Measurements from ENCODE around the gene OPRD1.

The OPRD1 gene

DNA sequence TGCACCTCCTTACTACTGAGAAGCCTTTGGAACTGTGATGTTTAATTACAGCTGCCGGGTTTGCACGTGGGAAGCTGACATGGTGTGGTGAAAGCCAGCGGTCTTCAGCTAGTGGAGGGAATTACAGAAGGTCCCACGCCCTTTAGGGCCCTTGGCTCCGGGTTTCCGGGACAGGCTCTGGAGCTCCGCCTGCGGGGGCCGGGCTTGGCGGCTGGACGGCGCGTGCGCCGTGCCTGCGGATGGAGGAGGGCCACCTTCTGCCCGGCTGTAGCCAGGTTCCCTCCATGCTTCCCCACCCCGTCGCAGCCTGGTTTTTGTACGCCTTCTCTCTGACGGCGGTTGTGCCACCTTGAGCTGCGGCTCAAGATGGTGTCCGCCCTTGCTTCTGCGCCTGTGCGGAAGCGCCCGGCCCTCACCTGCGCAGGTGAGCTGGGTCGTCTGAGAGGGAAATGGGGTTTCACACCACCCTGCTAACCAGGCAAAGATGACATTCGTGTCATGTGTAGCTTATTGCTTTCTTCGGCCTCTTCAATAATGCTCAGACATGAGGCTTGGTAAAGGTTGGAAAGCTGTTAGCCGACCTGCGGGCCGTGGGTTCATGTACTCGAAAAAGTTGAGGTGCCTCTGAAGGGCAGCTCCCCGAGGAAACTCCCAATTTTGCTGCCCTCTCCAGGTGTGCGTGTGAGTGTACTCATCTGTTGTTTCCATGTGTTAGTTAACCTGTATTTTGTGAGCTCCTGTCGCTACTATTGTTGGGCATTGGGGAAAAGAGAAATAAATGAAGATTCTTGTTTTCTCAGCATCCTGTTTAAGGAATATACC, 36.6 kb upstream of the OPRD1 start:
- H3K27ac Mint-ChIP-seq: no peak overlapping the region
- H3K4me3 Mint-ChIP-seq: no peak overlapping the region
- peak; percentile 46 for DNase-seq
- H3K27me3 Mint-ChIP-seq (ENCODE audit: low read depth, poor library complexity): no peaks in the 10 kb centered on the region
- peaks cover 3% of the 10 kb centered on the region for H3K4me1 Mint-ChIP-seq
- no peaks in the 10 kb centered on the region for H3K9me3 Mint-ChIP-seq
- peaks cover 27% of the 10 kb centered on the region for H3K36me3 Mint-ChIP-seq (ENCODE audit: low read depth)
- TF ChIP-seq, protein P1, sequence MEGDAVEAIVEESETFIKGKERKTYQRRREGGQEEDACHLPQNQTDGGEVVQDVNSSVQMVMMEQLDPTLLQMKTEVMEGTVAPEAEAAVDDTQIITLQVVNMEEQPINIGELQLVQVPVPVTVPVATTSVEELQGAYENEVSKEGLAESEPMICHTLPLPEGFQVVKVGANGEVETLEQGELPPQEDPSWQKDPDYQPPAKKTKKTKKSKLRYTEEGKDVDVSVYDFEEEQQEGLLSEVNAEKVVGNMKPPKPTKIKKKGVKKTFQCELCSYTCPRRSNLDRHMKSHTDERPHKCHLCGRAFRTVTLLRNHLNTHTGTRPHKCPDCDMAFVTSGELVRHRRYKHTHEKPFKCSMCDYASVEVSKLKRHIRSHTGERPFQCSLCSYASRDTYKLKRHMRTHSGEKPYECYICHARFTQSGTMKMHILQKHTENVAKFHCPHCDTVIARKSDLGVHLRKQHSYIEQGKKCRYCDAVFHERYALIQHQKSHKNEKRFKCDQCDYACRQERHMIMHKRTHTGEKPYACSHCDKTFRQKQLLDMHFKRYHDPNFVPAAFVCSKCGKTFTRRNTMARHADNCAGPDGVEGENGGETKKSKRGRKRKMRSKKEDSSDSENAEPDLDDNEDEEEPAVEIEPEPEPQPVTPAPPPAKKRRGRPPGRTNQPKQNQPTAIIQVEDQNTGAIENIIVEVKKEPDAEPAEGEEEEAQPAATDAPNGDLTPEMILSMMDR (IDR thresholded peaks at IDR 0.05): no peak

DNA sequence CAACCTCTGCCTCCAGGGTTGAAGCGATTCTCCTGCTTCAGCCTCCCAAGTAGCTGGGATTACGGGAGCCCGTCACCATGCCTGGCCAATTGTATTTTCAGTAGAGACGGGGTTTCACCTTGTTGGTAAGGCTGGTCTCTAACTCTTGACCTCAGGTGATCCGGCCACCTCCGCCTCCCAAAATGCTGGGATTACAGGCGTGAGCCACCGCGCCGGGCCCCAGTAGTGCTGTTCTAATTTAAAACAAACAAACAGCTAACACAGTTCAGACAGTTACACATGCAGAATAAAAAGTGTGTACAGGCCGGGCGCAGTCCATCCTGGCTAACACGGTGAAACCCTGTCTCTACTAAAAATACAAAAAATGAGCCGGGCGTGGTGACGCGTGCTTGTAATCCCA, 35.6 kb upstream of the OPRD1 start:
- Mint-ChIP-seq H3K36me3 (ENCODE audit: low read depth) (peaks cover 27% of the 10 kb centered on the region), H3K27ac (no peak overlapping the region), H3K9me3 (no peaks in the 10 kb centered on the region), H3K4me3 (no peak overlapping the region), H3K27me3 (ENCODE audit: low read depth, poor library complexity) (no peaks in the 10 kb centered on the region), H3K4me1 (peaks cover 10% of the 10 kb centered on the region)
- TF ChIP-seq, protein P1 (IDR thresholded peaks at IDR 0.05): no peak
- no peak for DNase-seq

DNA sequence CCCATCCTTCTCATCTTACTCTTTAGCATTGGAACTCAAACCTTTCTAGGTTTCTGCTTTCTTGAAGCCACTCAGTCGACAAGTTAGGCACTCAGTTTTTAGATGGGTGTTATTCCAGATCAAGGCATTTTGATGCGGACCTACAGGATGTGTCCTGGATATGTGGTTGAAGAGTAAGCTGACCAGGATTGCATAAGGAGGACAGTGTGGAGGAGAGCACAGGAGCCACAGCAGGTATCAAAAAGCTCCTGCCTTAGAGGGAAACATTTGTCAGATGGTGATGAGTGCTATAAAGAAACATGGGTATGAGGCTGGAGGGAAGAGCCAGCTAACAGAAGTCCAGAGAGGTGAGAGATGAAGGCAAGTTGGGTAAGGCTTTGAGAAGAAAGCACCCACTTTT, 33.9 kb upstream of the OPRD1 start:
- no peak for DNase-seq
- peak overlapping the region; percentile 11 for H3K27ac Mint-ChIP-seq

DNA sequence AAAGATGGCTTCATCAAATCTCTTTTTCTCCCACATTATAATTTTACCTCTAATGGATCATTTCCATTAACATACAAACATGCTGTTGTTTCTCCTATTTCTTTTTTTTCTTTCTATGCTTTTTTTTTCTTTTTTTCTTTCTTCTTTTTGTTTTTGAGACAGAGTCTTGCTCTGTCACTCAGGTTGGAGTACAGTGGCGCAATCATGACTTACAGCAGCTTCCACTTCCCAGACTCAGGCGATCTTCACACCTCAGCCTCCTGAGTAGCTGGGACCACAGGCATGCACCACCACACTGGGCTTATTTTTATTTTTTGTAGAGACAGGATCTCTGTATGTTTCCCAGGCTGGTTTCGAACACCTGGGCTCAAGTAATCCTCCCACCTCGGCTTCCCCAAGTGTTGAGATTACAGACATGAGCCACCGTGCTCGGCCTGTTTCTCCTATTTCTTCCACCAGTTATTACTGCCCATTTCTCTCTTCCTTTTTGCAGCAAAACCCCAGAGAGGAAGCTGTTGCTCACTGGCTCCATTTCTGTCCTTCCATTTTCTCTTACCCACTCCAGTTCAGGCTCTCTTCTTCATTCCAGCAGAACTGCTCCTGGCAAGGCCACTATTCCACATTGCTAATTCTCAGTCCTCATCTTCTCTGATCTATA, 32.1 kb upstream of the OPRD1 start:
- TF ChIP-seq, protein P1 (IDR thresholded peaks at IDR 0.05): no peak
- H3K27me3 Mint-ChIP-seq (ENCODE audit: low read depth, poor library complexity): no peaks in the 10 kb centered on the region
- peaks cover 12% of the 10 kb centered on the region for H3K36me3 Mint-ChIP-seq (ENCODE audit: low read depth)
- H3K4me3 Mint-ChIP-seq: no peak overlapping the region
- H3K9me3 Mint-ChIP-seq: no peaks in the 10 kb centered on the region
- no peak overlapping the region for H3K27ac Mint-ChIP-seq
- peaks cover 20% of the 10 kb centered on the region for H3K4me1 Mint-ChIP-seq
- no peak for DNase-seq

More for the DNA sequence above, 33.9 kb upstream of the OPRD1 start:
- Mint-ChIP-seq H3K27me3 (ENCODE audit: low read depth, poor library complexity) (no peaks in the 10 kb centered on the region), H3K4me3 (no peak overlapping the region), H3K9me3 (no peaks in the 10 kb centered on the region), H3K4me1 (peaks cover 20% of the 10 kb centered on the region), H3K36me3 (ENCODE audit: low read depth) (peaks cover 20% of the 10 kb centered on the region)
- TF ChIP-seq, protein P1 (IDR thresholded peaks at IDR 0.05): no peak

DNA sequence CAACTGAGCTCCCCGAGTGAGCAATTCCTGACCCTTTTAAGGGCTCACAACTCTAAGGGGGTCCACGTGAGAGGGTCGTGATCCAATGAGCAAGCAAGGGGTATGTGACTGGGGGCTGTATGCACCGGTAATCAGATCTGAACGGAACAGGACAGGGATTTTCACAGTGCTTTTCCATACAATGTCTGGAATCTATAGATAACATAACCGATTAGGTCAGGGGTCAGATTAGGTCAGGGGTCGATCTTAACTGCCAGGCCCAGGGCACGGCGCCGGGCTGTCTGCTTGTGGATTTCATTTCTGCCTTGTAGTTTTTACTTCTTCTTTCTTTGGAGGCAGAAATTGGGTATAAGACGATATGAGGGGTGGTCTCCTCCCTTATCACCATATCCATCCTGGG, 30.7 kb upstream of the OPRD1 start:
- no peak for DNase-seq
- Mint-ChIP-seq H3K4me1 (peaks cover 31% of the 10 kb centered on the region), H3K27ac (no peak overlapping the region), H3K27me3 (ENCODE audit: low read depth, poor library complexity) (peaks cover 7% of the 10 kb centered on the region), H3K9me3 (no peaks in the 10 kb centered on the region), H3K4me3 (no peak overlapping the region), H3K36me3 (ENCODE audit: low read depth) (peaks cover 2% of the 10 kb centered on the region)
- TF ChIP-seq, protein P1 (IDR thresholded peaks at IDR 0.05): no peak
